BE2C (cell line): ENCODE measurements around the gene LAMTOR4. TPM values are rescaled to one million over a fixed set of nuclear protein-coding genes. Genes with fewer than 3 reads are reported as not detected.
A peak's percentile ranks its signal among the peaks of the same experiment; 100 is the strongest.

Experiments
- DNase-seq: peaks from one replicate; pipeline ENCODE4 v3.0.0-alpha.2; 2020
- H3K27me3 ChIP-seq: fragments of 250-450 bp; sonication (Bioruptor Pico); 2 replicates; pipeline ENCODE4 v1.5.1; 2020; ENCODE audit warnings: mild to moderate bottlenecking
- H3K36me3 ChIP-seq: fragments of 250-450 bp; sonication (Bioruptor Pico); 2 replicates; pipeline ENCODE4 v1.5.1; 2020; ENCODE audit warnings: mild to moderate bottlenecking
- H3K4me1 ChIP-seq: fragments of 250-450 bp; sonication (Bioruptor Pico); 2 replicates; pipeline ENCODE4 v1.5.1; 2020
- H3K4me3 ChIP-seq: 2 replicates; pipeline ENCODE4 v1.5.1; 2011; ENCODE audit warnings: low read depth, low read length
- H3K9me3 ChIP-seq: fragments of 250-450 bp; sonication (Bioruptor Pico); 2 replicates; pipeline ENCODE4 v1.5.1; 2020
- polyA plus RNA-seq: library from polyadenylated mRNA; unstranded; fragments of >200 nt; gene quantifications from one replicate; pipeline ENCODE4 v1.2.1, GENCODE V29; 2012; ENCODE audit warnings: low read depth, missing spikeins; ENCODE audit not compliant: insufficient read length, insufficient read depth
- TF ChIP-seq, protein P1 (sequence below): IDR thresholded peaks from 2 replicates; pipeline ENCODE4 v1.5.1; 2012; ENCODE audit warnings: mild to moderate bottlenecking, low read depth, low read length

Gene LAMTOR4
- polyA plus RNA-seq = 362 TPM

DNA sequence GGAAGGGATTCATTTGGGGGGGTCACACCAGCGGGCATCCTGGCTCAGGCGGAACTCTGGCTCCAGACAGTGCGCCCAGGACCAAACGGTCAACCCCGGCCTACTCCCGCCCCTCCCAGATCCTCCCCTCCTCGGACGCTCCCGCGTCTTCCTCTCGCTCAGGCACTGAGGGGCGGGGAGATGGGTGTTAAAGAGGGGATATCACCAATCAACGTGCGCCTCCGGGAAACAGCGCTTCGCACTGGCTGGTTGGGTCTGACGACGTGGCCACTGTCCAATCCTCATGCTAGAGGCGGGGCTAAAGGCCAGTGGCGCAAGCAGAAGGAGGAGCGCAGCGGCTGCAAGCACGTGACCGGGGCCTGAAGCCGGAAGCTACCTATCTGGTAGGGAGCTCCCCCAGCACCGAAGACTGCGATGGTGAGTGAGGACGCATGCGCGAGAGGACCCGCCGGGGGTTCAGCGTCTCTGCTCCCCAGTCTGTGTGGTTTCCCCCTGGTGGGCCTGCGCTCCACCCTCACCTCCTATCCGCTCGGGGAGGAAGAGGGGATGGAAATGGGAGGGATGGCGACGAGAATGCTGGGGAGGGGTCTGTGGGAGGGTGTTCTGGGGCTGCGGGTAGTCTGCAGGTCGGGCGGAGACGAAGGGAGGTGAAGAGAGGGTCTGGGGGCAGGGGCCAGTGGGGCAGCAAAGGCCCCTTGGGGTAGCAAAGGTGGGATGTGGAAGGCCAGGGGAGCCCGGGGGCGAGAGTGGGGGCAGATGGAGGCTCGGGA, at the start of gene LAMTOR4:
Gene LAMTOR4, plus strand, starts transcription at position 360 of the 770 bp plus-strand sequence. Its CDS starts 55 bp downstream, at position 415.
- Histone ChIP-seq H3K36me3 (peaks cover 2% of the 10 kb centered on the region; the same call in 1 of the 2 replicates), H3K27me3 (no peaks in the 10 kb centered on the region), H3K9me3 (no peaks in the 10 kb centered on the region), H3K4me1 (peaks cover 10% of the 10 kb centered on the region), H3K4me3 (peak within 1 kb of the TSS; percentile 98)
- peak; percentile 99 for DNase-seq
- TF ChIP-seq, protein P1, sequence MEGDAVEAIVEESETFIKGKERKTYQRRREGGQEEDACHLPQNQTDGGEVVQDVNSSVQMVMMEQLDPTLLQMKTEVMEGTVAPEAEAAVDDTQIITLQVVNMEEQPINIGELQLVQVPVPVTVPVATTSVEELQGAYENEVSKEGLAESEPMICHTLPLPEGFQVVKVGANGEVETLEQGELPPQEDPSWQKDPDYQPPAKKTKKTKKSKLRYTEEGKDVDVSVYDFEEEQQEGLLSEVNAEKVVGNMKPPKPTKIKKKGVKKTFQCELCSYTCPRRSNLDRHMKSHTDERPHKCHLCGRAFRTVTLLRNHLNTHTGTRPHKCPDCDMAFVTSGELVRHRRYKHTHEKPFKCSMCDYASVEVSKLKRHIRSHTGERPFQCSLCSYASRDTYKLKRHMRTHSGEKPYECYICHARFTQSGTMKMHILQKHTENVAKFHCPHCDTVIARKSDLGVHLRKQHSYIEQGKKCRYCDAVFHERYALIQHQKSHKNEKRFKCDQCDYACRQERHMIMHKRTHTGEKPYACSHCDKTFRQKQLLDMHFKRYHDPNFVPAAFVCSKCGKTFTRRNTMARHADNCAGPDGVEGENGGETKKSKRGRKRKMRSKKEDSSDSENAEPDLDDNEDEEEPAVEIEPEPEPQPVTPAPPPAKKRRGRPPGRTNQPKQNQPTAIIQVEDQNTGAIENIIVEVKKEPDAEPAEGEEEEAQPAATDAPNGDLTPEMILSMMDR = no peak

DNA sequence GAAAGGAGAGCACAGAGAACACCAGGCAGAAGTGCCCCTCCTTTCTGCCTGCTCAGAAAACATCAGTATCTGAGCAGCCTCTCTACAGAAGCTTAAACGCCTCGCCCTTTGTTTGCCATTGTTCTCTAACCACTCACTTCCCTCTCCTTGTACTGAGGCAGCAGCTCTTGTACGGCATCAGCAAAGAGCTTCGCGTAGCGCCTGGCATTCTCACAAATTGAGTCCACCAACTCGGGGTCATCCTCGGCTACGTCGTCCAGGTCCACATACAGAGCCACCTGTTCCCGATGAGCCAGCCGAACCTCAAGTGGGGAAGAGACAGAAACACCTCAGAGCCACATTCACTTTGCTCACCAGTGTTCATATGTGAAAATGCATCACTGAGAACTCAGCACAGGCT, 49.3 kb upstream of the LAMTOR4 start:
- H3K4me3 ChIP-seq = peak overlapping the region; percentile 83

DNA sequence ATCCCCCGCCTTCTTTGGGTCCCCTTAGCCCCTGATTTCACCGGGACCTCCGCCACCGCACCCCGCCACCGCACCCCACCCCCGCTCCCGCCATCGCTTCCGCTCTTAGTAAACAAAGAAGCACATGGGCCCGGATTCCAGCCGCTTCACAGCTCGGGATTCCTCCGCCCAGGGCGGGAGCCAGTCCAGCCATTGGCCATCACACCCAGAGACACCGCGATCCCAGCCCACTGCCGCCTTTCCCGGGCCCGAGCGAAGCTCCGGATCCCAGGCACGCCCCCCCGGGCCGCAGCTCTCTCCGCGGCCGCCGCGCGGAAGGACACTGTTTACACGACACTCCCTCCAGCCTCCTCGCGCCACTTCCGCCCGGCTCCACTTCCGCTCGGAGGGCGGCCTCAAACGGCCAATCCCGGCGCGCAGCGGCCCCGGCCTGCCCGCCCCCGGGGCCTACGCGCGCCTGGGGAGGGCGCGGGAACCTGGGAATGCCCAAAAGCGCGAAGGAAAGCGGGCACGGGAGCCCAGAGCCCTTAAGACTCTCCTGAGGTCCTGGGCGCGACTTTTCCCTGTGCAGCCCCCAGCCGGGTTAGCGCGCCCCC, 48.2 kb upstream of the LAMTOR4 start:
- peak; percentile 92 for DNase-seq
- TF ChIP-seq, protein P1 = no peak
- H3K9me3 ChIP-seq = no peaks in the 10 kb centered on the region
- H3K36me3 ChIP-seq = peaks cover 47% of the 10 kb centered on the region
- H3K4me1 ChIP-seq = no peaks in the 10 kb centered on the region
- no peaks in the 10 kb centered on the region for H3K27me3 ChIP-seq
- peak overlapping the region; percentile 83 for H3K4me3 ChIP-seq

More for the DNA sequence above, 49.3 kb upstream of the LAMTOR4 start:
- Histone ChIP-seq H3K4me1 (no peaks in the 10 kb centered on the region), H3K9me3 (no peaks in the 10 kb centered on the region), H3K27me3 (no peaks in the 10 kb centered on the region), H3K36me3 (peaks cover 57% of the 10 kb centered on the region)
- DNase-seq = no peak
- TF ChIP-seq, protein P1 = no peak

DNA sequence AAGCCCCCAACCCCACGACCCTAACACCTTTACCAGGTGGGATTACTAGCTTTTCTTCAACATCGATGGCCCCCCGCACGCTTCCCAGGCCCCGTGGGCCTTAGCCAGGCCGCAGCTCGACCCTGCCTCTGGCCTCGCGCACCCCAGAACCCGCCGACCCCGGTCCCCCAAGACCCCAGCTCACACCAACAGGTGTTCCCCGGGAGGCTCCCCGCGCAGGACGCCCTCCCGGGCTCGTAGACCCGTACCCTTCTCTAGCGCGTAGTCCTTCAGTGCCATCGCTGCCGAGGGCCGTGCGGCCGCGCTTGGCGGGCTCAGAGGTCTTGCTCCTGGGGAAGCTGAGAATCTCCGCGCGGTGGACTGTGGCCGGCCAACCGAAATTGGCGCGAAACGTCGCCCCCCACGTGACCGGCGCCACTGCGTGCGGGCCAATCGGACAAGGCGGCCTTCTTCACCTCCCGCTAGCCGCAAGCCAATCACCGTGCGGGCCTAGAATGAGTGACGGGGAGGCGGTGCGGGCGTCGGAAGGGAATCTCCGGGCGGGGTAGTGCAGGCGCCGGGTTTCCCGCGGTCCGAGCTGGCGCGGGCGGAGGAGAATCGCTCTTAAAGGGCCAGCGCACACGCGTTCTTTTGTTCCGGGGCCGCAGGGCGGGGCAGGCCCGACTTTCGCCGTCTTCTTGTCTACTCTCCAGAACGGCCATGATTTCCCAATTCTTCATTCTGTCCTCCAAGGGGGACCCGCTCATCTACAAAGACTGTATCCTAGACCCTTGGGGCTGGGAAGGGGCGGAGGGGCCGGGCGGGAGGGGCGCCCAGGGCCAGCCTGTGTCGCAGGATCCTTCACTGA, 47.5 kb upstream of the LAMTOR4 start, which contains the start of the genes AP4M1 and MCM7:
Gene AP4M1, plus strand, starts transcription at position 628 of the 847 bp plus-strand sequence. Its CDS starts 72 bp downstream, at position 700.
Gene MCM7, minus strand, starts transcription at position 382 of the 847 bp plus-strand sequence. Its CDS starts 103 bp downstream, at position 279.
- Histone ChIP-seq H3K27me3 (no peaks in the 10 kb centered on the region), H3K4me3 (peak within 1 kb of the TSS; percentile 83), H3K4me1 (no peaks in the 10 kb centered on the region), H3K36me3 (peaks cover 43% of the 10 kb centered on the region), H3K9me3 (no peaks in the 10 kb centered on the region)
- TF ChIP-seq, protein P1 = no peak
- peak; percentile 99 for DNase-seq

DNA sequence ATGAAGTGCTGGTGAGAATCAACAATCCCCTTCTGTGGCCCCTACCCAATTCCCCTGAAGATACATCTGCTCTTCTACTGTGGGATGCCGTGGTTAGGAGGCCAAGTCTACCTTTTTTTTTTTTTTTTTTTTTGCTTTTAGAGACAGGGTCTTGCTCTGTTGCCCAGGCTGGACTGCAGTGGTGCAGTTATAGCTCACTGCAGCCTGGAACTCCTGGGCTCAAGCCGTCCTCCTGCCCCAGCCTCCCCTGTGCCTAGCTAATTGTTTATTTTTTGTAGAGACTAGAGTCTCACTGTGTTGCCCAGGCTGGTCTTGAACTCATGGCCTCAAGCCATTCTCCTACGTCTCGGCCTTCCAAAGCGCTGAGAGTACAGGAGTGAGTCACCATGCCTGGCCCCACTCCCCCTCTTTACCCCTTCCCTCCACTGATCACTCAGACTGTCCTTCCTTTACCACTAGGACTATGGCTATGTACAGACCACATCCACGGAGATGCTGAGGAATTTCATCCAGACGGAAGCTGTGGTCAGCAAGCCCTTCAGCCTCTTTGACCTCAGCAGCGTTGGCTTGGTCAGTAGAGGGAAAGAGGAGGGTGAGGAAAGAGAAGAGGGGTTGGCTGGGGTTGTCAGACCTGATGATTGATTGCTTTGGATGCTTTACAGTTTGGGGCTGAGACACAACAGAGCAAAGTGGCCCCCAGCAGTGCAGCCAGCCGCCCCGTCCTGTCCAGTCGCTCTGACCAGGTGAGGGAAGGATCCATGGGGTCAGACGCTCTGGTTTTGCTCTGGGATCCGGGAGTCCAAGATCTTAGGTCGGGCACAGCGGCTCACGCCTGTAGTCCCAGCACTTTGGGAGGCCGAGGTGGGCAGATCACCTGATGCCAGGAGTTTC, 45.5 kb upstream of the LAMTOR4 start:
- Histone ChIP-seq H3K36me3 (peaks cover 34% of the 10 kb centered on the region), H3K27me3 (no peaks in the 10 kb centered on the region), H3K4me1 (no peaks in the 10 kb centered on the region), H3K9me3 (no peaks in the 10 kb centered on the region), H3K4me3 (no peak overlapping the region)
- TF ChIP-seq, protein P1 = no peak
- DNase-seq = no peak
